Erythroblast (primary cell): ENCODE data around the gene CAMK2G.

ENCODE experiments used
- GATA1 ChIP-seq: IDR thresholded peaks from 2 replicates; pipeline ENCODE4 v1.6.1; 2011; ENCODE audit warnings: low read depth, mild to moderate bottlenecking, control low read depth, low read length, moderate library complexity
- POLR2A ChIP-seq: IDR thresholded peaks from 2 replicates; pipeline ENCODE4 v1.6.1; 2011; ENCODE audit warnings: mild to moderate bottlenecking, low read length

DNA sequence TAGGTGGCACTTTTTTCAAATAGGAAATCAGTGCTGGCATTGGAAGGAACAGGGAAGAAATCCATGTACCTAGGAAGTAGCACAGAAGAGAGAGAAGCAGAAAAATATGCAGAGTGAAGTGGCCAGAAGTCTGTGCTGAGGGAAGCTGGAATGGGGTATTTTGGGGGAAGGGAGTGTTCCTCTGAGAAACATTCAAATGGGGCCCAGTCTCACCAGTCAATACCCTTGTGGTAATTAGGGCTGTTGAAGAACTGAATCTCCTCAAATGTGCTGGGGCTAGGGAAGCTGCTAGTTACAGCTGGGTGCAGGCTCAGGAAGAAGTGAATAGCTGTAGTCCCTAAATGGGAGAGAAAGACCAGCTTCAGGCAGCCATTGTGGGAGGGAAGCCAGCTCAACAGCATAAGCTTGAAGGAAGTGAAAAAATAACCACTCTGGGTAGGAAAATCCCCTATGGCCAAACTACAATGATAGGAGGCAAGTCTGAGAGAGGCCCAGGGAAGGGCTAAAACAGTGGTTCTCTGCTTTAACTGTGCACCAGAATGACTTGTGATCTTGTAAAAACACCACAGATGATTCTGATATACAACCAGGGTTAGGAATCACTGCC, 70.6 kb downstream of the CAMK2G start:
- no peak for TF ChIP-seq POLR2A
- no peak for TF ChIP-seq GATA1
